IPS-18c (cell line): ENCODE results near the gene KCTD20.
"Not testable (repeated sequence)": the region's sequence is repeated elsewhere in the genome, so short reads cannot be mapped to it uniquely, and the experiment has no call there.

Experiments used
- H3K4me3 ChIP-seq: 2 replicates; pipeline ENCODE4 v1.7.0; 2013; ENCODE audit warnings: low read depth, mild to moderate bottlenecking, low read length, moderate library complexity; ENCODE audit not compliant: insufficient read depth
- H3K9me3 ChIP-seq: one replicate; pipeline ENCODE4 v1.6.1; 2013; ENCODE audit warnings: mild to moderate bottlenecking, low read length, moderate library complexity; ENCODE audit not compliant: control insufficient read depth, insufficient read depth

KCTD20 gene

GRCh38 chr6:36442671-36443470 is at the start of gene KCTD20, which contains the start of gene PXT1:
KCTD20 (plus strand) TSS chr6:36443000; CDS start chr6:36470098, 27,098 bp downstream.
PXT1 (minus strand) TSS chr6:36442854; CDS start chr6:36426082, 16,772 bp downstream.
- Histone ChIP-seq H3K4me3 (peak within 1 kb of the TSS; percentile 89), H3K9me3 (peaks cover 2% of the 10 kb centered on the region)

GRCh38 chr6:36399970-36400369 is 42.8 kb upstream of the KCTD20 start:
- Histone ChIP-seq H3K9me3 (no peaks in the 10 kb centered on the region), H3K4me3 (no peak overlapping the region)

- no peak overlapping the region for H3K4me3 ChIP-seq
- no peaks in the 10 kb centered on the region for H3K9me3 ChIP-seq
These were observed 40.3 kb upstream of the KCTD20 start for GRCh38 chr6:36402481-36402880.

GRCh38 chr6:36404164-36404563 is 38.6 kb upstream of the KCTD20 start:
- no peak overlapping the region for H3K4me3 ChIP-seq
- no peaks in the 10 kb centered on the region for H3K9me3 ChIP-seq

- H3K9me3 ChIP-seq, H3K4me3 ChIP-seq: not testable (repeated sequence)
These were observed 33.1 kb upstream of the KCTD20 start for GRCh38 chr6:36409718-36410117.

GRCh38 chr6:36413489-36414480 is 29.0 kb upstream of the KCTD20 start:
- H3K9me3 ChIP-seq, result no peaks in the 10 kb centered on the region
- H3K4me3 ChIP-seq, result no peak overlapping the region

- Histone ChIP-seq H3K9me3 (no peaks in the 10 kb centered on the region), H3K4me3 (no peak overlapping the region)
These were observed 28.3 kb upstream of the KCTD20 start for GRCh38 chr6:36414481-36414880.

- no peak overlapping the region for H3K4me3 ChIP-seq
- no peaks in the 10 kb centered on the region for H3K9me3 ChIP-seq
These were observed 24.2 kb upstream of the KCTD20 start for GRCh38 chr6:36418558-36418957.

GRCh38 chr6:36419310-36419709 is 23.5 kb upstream of the KCTD20 start:
- Histone ChIP-seq H3K9me3 (no peaks in the 10 kb centered on the region), H3K4me3 (no peak overlapping the region)

- no peaks in the 10 kb centered on the region for H3K9me3 ChIP-seq
- peak overlapping the region; percentile 31; the same call in 1 of the 2 replicates for H3K4me3 ChIP-seq
These were observed 20.1 kb upstream of the KCTD20 start for GRCh38 chr6:36422714-36423100.

GRCh38 chr6:36423101-36423824 is 19.5 kb upstream of the KCTD20 start:
- Histone ChIP-seq H3K4me3 (peak overlapping the region; percentile 71), H3K9me3 (no peaks in the 10 kb centered on the region)

- Histone ChIP-seq H3K4me3 (no peak overlapping the region), H3K9me3 (no peaks in the 10 kb centered on the region)
These were observed 16.2 kb upstream of the KCTD20 start for GRCh38 chr6:36426622-36427021.

GRCh38 chr6:36428911-36429310 is 13.9 kb upstream of the KCTD20 start:
- Histone ChIP-seq H3K9me3 (no peaks in the 10 kb centered on the region), H3K4me3 (no peak overlapping the region)

GRCh38 chr6:36430351-36430750 is 12.4 kb upstream of the KCTD20 start:
- H3K9me3 ChIP-seq, result no peaks in the 10 kb centered on the region
- no peak overlapping the region for H3K4me3 ChIP-seq

GRCh38 chr6:36431197-36431596 is 11.6 kb upstream of the KCTD20 start:
- Histone ChIP-seq H3K9me3 (no peaks in the 10 kb centered on the region), H3K4me3 (no peak overlapping the region)

- Histone ChIP-seq H3K9me3 (no peaks in the 10 kb centered on the region), H3K4me3 (no peak overlapping the region)
These were observed 10.6 kb upstream of the KCTD20 start for GRCh38 chr6:36432151-36432671.

- no peaks in the 10 kb centered on the region for H3K9me3 ChIP-seq
- no peak overlapping the region for H3K4me3 ChIP-seq
These were observed 6.3 kb upstream of the KCTD20 start for GRCh38 chr6:36436466-36436865.
